Mesothelial cell of epicardium (in vitro differentiated cells): ENCODE measurements around the gene YWHAQ. TPM values are rescaled to one million over a fixed set of nuclear protein-coding genes. Genes with fewer than 3 reads are reported as not detected.

Experiments
- DNase-seq, 2 experiments: peaks; one replicate each; pipeline ENCODE4 v3.0.0; 2021; ENCODE audit warnings: low spot score in 2 of 2; ENCODE audit not compliant: unreplicated experiment in 2 of 2
- H3K27ac Mint-ChIP-seq: 2 replicates; pipeline ENCODE4 v1.8.0; 2021; ENCODE audit warnings: mixed read lengths
- H3K27me3 Mint-ChIP-seq: 2 replicates; pipeline ENCODE4 v1.8.0; 2021; ENCODE audit warnings: low read depth, mixed read lengths
- H3K36me3 Mint-ChIP-seq: 2 replicates; pipeline ENCODE4 v1.8.0; 2021; ENCODE audit warnings: mixed read lengths
- H3K4me1 Mint-ChIP-seq: 2 replicates; pipeline ENCODE4 v1.8.0; 2021; ENCODE audit warnings: mixed read lengths
- H3K4me3 Mint-ChIP-seq: 2 replicates; pipeline ENCODE4 v1.8.0; 2021; ENCODE audit warnings: mild to moderate bottlenecking, moderate library complexity, mixed read lengths
- H3K9me3 Mint-ChIP-seq: 2 replicates; pipeline ENCODE4 v1.8.0; 2021; ENCODE audit warnings: mixed read lengths
- total RNA-seq: library from RNA; stranded (reverse); gene quantifications from 3 replicates; pipeline ENCODE4 v1.2.1, GENCODE V29; 2021
- TF ChIP-seq, protein P1 (sequence below): fragments of 200-600 bp; sonication (generic); IDR thresholded peaks from one replicate; pipeline ENCODE4 v1.5.0; 2021; ENCODE audit warnings: antibody characterized with exemption; ENCODE audit not compliant: unreplicated experiment

YWHAQ gene
- total RNA-seq, 1 donor from 2014 or later = 248 TPM

DNA sequence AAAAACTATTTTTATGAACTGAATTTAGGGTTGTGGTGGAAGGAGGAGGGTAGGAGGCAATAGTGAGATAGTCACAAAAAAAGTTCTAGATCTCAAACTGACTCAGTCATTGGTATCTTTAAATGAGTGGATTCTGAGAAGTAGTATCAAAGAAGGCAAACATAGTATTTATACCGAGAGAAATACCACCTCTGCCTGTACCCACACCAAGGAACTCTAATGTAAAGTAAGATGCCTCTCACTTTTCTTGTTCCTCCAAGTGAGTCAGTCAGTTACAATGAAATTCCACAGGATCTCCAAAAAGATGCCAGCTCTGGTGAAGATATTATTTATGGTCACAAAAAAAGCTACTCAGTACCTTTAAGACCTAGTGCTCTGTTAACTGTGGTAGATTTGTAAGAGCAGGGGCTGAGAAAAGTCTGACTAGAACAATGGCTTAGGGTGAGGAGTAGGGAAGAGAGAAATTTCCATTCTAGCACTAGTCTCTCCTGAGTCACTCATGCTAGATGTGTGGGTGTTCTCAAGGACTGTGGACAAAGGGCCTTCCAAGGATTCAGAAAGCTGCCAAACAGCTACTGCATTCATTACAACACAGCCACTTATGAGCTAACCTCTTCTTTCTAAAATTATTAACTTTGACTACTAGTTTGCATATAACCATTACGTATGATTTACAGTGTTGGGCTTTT is 36.3 kb downstream of the YWHAQ start:
- DNase-seq = no peak

DNA sequence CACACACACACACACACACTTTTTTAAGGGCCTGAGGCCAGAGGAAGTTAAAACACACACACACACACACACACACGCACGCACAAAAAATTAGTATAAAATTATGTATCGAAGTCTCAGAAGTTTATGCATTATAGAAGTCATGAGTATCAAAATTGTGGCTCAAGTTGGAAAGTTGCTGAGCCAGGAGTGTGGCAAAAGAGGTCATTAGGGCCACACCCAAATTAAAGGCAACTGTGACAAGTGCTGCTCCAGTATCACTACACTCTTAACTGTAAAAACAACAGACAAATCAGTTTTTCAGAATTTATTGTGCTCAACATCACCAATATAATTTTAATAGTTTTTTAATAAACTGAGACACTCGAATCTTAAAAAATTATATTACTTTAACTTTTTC is 36.9 kb downstream of the YWHAQ start:
- H3K4me3 Mint-ChIP-seq = no peak overlapping the region
- TF ChIP-seq, protein P1, sequence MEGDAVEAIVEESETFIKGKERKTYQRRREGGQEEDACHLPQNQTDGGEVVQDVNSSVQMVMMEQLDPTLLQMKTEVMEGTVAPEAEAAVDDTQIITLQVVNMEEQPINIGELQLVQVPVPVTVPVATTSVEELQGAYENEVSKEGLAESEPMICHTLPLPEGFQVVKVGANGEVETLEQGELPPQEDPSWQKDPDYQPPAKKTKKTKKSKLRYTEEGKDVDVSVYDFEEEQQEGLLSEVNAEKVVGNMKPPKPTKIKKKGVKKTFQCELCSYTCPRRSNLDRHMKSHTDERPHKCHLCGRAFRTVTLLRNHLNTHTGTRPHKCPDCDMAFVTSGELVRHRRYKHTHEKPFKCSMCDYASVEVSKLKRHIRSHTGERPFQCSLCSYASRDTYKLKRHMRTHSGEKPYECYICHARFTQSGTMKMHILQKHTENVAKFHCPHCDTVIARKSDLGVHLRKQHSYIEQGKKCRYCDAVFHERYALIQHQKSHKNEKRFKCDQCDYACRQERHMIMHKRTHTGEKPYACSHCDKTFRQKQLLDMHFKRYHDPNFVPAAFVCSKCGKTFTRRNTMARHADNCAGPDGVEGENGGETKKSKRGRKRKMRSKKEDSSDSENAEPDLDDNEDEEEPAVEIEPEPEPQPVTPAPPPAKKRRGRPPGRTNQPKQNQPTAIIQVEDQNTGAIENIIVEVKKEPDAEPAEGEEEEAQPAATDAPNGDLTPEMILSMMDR = no peak
- H3K4me1 Mint-ChIP-seq = peaks cover 3% of the 10 kb centered on the region
- no peak for DNase-seq
- H3K36me3 Mint-ChIP-seq = peaks cover 28% of the 10 kb centered on the region
- no peak overlapping the region for H3K27ac Mint-ChIP-seq
- H3K9me3 Mint-ChIP-seq = peaks cover 7% of the 10 kb centered on the region
- H3K27me3 Mint-ChIP-seq = no peaks in the 10 kb centered on the region

More for the DNA sequence above, 36.3 kb downstream of the YWHAQ start:
- Mint-ChIP-seq H3K27me3 (no peaks in the 10 kb centered on the region), H3K36me3 (peaks cover 34% of the 10 kb centered on the region), H3K27ac (peak overlapping the region; percentile 10), H3K4me3 (no peak overlapping the region), H3K4me1 (peaks cover 3% of the 10 kb centered on the region), H3K9me3 (peaks cover 13% of the 10 kb centered on the region)
- TF ChIP-seq, protein P1 = no peak

DNA sequence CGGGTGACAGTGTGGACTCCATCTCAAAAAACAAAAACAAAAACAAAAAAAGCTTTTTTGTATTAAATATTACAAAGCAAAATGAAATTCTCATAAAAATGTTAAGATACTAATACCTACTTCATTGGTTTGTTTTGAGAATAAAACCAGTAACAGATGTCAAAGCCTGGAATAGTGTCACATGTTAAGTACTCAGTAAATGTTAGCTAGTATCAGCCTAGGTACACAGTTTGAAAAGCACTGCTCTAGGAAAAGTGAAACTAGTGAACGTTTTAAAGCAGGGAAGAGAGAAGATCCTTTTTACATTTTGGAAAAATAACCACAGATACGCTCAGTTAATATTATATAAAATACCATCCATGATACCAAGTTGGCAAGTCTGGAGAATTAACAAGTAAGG is 38.1 kb downstream of the YWHAQ start:
- Mint-ChIP-seq H3K36me3 (peaks cover 22% of the 10 kb centered on the region), H3K4me3 (no peak overlapping the region), H3K27me3 (no peaks in the 10 kb centered on the region), H3K9me3 (no peaks in the 10 kb centered on the region), H3K27ac (no peak overlapping the region), H3K4me1 (peaks cover 3% of the 10 kb centered on the region)
- DNase-seq = no peak
- TF ChIP-seq, protein P1 = no peak

DNA sequence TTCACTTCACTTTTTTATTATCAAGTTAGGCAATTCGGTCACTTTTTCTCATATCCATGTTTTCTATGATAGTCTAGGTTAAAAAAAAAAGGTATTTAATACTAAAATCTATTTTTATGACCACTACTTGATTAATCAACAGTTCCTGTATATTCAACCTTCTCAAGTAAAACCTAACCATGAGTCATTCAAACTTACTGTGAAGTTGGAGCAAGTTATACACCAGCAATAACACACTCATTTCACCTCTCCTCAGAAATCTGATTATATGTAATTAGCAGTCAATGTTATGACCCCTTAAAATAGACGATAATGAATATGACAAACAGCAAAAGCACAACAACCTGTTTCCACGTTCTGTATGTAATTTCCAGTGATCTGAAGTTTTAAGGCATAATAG is 40.2 kb downstream of the YWHAQ start:
- TF ChIP-seq, protein P1 = no peak
- H3K9me3 Mint-ChIP-seq = no peaks in the 10 kb centered on the region
- peaks cover 3% of the 10 kb centered on the region for H3K4me1 Mint-ChIP-seq

DNA sequence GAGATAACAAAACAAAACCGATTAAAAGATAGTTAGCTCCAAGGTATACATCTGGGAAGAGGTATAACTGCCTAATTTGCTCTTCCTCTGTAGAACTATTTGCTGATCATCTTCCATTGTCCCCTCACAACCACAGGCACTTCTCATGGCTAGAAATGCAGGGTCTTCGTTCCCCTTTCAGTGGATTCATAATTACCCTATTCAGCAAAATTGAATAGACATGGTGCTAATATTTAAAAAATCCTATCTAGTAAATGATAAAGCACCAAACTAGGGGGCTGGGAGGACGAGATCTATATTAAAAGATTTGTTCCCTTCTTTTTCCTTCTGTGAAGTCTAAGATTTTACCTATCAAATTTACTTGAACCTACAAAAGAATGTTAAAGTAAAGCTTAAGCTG is 44.3 kb downstream of the YWHAQ start:
- DNase-seq = no peak
- no peak overlapping the region for H3K4me3 Mint-ChIP-seq
- no peaks in the 10 kb centered on the region for H3K27me3 Mint-ChIP-seq
- no peaks in the 10 kb centered on the region for H3K9me3 Mint-ChIP-seq
- TF ChIP-seq, protein P1 = no peak
- no peaks in the 10 kb centered on the region for H3K4me1 Mint-ChIP-seq
- H3K27ac Mint-ChIP-seq = peak overlapping the region; percentile 45
- peaks cover 45% of the 10 kb centered on the region for H3K36me3 Mint-ChIP-seq

More for the DNA sequence above, 40.2 kb downstream of the YWHAQ start:
- peaks cover 37% of the 10 kb centered on the region for H3K36me3 Mint-ChIP-seq
- no peaks in the 10 kb centered on the region for H3K27me3 Mint-ChIP-seq
- DNase-seq = no peak
- no peak overlapping the region for H3K27ac Mint-ChIP-seq
- H3K4me3 Mint-ChIP-seq = no peak overlapping the region
